Spleen (tissue), 7 donors: Measurements from ENCODE around the gene OTUD3.

ENCODE experiments used
- CTCF ChIP-seq, 11 experiments: fragments of 200-600 bp in 7 of 11; fragments of 450-650 bp in 4 of 11; sonication (generic) in 4 of 11; IDR thresholded peaks in 8 of 11; conservative IDR thresholded peaks in 3 of 11; 1 replicate in 7 of 11; 2 replicates in 4 of 11; pipeline versions ENCODE4 v1.4.0 to v1.8.0; 2016 to 2021; ENCODE audit warnings: antibody characterized with exemption in 11 of 11, inconsistent platforms in 4 of 11, mild to moderate bottlenecking in 1 of 11
- POLR2A ChIP-seq, 3 donors: fragments of 450-650 bp; IDR thresholded peaks; one replicate each; pipeline ENCODE4 v1.5.1; 2017; ENCODE audit warnings: antibody characterized with exemption in 3 of 3, mild to moderate bottlenecking in 1 of 3
- donor health status: DM: no; HTN: no; CAD: no; lungs with moderate emphysema.
- donor health status: DM: no; HTN: no; CAD: no.
- donor health status: DM: no; HTN: no; CAD: no.

GRCh38 chr1:19923137-19923952 lies 41.1 kb downstream of the OTUD3 start, which contains the start of gene PLA2G2E:
- TF ChIP-seq CTCF (IDR thresholded peaks at IDR 0.05 in 8 of 11, conservative IDR thresholded peaks at IDR 0.05 in 3 of 11) (no peak), POLR2A (IDR thresholded peaks at IDR 0.05) (no peak)
